Activated CD8-positive, alpha-beta T cell treated with anti-CD3 and anti-CD28 coated beads for 36 hours (primary cell): Measurements from ENCODE around the gene WBP2. TPM values are rescaled to one million over a fixed set of nuclear protein-coding genes. Genes with fewer than 3 reads are reported as not detected.
"Not testable (repeated sequence)": the region's sequence is repeated elsewhere in the genome, so short reads cannot be mapped to it uniquely, and the experiment has no call there.

ENCODE experiments used
- ATAC-seq: fragments of 200-7000 bp; cut with Tn5 transposase; one replicate; pipeline ENCODE4 v1.10.0; 2021; ENCODE audit warnings: mild to moderate bottlenecking, moderate library complexity
- CTCF ChIA-PET: fragments of 350-600 bp; sonication (Branson Sonifier 250); formaldehyde crosslinking; loops from one replicate; lab custom pipeline; 2021; ENCODE audit warnings: antibody characterized with exemption; lab: Charles Lee
- POLR2A ChIA-PET: fragments of 350-600 bp; sonication (Branson Sonifier 250); formaldehyde crosslinking; loops from one replicate; lab custom pipeline; 2021; ENCODE audit warnings: antibody characterized with exemption; lab: Charles Lee
- DNase-seq: peaks from one replicate; pipeline ENCODE4 v3.0.0-alpha.2; 2020
- H3K27ac Mint-ChIP-seq: one replicate; pipeline ENCODE4 v1.8.0; 2021; ENCODE audit warnings: mild to moderate bottlenecking, mixed read lengths
- H3K27me3 Mint-ChIP-seq: one replicate; pipeline ENCODE4 v1.8.0; 2021; ENCODE audit warnings: mixed read lengths
- H3K36me3 Mint-ChIP-seq: one replicate; pipeline ENCODE4 v1.8.0; 2021; ENCODE audit warnings: low read depth, mixed read lengths
- H3K4me1 Mint-ChIP-seq: one replicate; pipeline ENCODE4 v1.8.0; 2021; ENCODE audit warnings: low read depth, mixed read lengths
- H3K4me3 Mint-ChIP-seq: one replicate; pipeline ENCODE4 v1.8.0; 2021; ENCODE audit warnings: mild to moderate bottlenecking, moderate library complexity, mixed read lengths
- H3K9me3 Mint-ChIP-seq: one replicate; pipeline ENCODE4 v1.8.0; 2021; ENCODE audit warnings: mixed read lengths
- intact Hi-C: fragments of 100-400 bp; cut with micrococcal nuclease; formaldehyde crosslinking; loops from one replicate; pipeline ENCODE4 v1.10.0; 2022
- total RNA-seq, 2 experiments: library from RNA; stranded (reverse); gene quantifications; one replicate each; pipeline ENCODE4 v1.2.3, GENCODE V29; 2021
- TF ChIP-seq, protein P1 (sequence below): fragments of 200-600 bp; IDR thresholded peaks from one replicate; pipeline ENCODE4 v1.8.0; 2022; ENCODE audit warnings: antibody characterized with exemption, mild to moderate bottlenecking

The WBP2 gene
- total RNA-seq, 2 experiments from 2014 or later = 54.4 to 58.5 TPM

DNA sequence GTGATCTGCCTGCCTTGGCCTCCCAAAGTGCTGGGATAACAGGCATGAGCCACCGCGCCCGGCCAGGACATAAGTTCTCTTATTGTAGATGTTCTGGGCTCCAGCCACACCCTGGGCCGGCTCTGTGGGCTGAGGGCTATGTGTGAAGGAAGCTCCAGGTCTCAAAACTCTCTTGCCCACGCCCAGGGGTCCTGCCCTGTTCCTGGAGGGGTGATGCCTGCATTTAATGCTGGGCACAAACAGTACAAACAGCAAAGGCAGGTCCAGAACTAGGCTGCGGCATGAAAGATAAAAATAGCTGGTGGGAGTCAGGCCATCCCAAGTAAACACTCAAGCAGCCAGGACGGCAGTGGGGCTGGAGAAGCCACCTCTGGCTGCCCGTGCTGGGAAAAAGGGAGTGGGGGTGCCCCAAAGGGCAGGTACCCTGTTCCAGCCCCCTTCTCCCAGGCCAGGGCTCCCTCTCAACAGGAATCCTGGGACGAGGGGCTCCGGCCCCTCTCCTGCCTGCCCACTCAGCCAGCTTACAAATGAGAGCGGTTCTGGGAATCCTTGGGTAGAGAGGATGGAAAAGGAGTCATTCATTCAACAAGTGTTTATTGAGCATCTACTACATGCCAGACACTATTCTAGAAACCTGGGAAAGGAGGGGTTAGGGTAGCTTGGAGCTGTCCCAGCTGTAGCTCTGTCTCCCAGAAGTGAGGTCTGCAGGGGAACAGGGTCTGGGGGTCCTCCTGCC is 18.6 kb upstream of the WBP2 start:
- DNase-seq = no peak
- POLR2A ChIA-PET = interaction anchor here (0.9 to 6.5 kb wide), 6 partner anchors 9 to 51 kb away, joined by 3 to 72 read pairs (median 6); partner anchors contain the start of genes MRPL38 and WBP2
- Mint-ChIP-seq H3K4me3 (no peak overlapping the region), H3K9me3 (no peaks in the 10 kb centered on the region), H3K36me3 (peaks cover 3% of the 10 kb centered on the region), H3K27ac (no peak overlapping the region), H3K27me3 (no peaks in the 10 kb centered on the region), H3K4me1 (peaks cover 26% of the 10 kb centered on the region)
- ATAC-seq = no peak
- TF ChIP-seq, protein P1, sequence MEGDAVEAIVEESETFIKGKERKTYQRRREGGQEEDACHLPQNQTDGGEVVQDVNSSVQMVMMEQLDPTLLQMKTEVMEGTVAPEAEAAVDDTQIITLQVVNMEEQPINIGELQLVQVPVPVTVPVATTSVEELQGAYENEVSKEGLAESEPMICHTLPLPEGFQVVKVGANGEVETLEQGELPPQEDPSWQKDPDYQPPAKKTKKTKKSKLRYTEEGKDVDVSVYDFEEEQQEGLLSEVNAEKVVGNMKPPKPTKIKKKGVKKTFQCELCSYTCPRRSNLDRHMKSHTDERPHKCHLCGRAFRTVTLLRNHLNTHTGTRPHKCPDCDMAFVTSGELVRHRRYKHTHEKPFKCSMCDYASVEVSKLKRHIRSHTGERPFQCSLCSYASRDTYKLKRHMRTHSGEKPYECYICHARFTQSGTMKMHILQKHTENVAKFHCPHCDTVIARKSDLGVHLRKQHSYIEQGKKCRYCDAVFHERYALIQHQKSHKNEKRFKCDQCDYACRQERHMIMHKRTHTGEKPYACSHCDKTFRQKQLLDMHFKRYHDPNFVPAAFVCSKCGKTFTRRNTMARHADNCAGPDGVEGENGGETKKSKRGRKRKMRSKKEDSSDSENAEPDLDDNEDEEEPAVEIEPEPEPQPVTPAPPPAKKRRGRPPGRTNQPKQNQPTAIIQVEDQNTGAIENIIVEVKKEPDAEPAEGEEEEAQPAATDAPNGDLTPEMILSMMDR = no peak
- intact Hi-C loops = no loop called here
- CTCF ChIA-PET = interaction anchor here (1.0 to 9.5 kb wide), 4 partner anchors 9 to 22 kb away, joined by 3 to 107 read pairs (median 9); partner anchors contain the start of gene WBP2

DNA sequence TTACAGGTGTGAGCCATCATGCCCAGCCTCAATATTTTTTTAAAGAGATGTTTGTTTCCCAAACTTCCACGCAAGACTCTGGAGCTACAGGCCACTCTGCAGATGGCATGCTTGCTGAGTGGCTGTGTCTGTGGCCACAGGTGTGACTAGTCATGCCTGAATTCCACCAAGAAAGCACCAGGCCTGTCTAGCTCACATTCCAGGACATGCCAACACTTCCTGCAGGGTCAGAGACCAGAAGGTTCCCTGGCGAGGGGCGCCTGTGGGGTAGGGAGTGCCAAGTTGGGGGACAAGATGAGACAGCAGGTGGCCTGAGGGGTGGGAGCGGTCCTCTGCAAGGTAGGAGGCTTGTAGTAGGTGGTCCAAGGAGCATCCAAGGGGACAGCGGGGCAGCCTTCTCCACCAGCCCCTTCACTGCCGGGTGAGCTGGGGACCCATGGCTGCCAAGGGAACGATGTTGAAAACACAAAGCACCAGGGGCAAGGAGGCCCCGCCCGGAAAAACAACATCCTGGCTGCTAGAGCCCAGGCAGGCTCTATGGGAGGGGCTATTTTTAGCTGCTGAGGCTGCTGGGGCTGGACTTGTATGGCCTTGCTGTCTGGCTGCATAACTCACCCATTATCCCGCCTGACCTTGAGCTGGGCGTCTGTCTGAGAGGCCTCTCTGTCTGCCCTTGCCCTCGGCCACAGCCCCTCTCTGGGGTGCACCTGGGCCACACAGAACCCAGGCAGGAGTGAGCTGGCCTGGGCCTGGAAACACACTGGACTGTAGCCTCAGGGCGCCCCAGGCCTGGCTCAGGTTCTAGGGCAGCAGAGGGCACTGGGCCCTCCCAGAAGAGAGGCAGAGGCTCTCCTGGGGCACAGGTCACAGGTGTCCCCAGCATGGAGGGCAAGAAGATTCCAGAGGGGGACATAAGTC is 17.6 kb upstream of the WBP2 start:
- H3K4me1 Mint-ChIP-seq = peaks cover 25% of the 10 kb centered on the region
- peak overlapping the region; percentile 75 for H3K27ac Mint-ChIP-seq
- H3K9me3 Mint-ChIP-seq = no peaks in the 10 kb centered on the region
- H3K27me3 Mint-ChIP-seq = no peaks in the 10 kb centered on the region
- DNase-seq (peak; percentile 66), ATAC-seq (peak; percentile 20)
- no peak overlapping the region for H3K4me3 Mint-ChIP-seq
- TF ChIP-seq, protein P1 = no peak
- peaks cover 3% of the 10 kb centered on the region for H3K36me3 Mint-ChIP-seq
- intact Hi-C loops = no loop called here
- ChIA-PET POLR2A (interaction anchor here (1.0 to 6.5 kb wide), 3 partner anchors 15 to 32 kb away, joined by 4 to 72 read pairs (median 5); partner anchors contain the start of genes MRPL38, TRIM65 and WBP2), CTCF (interaction anchor here (1.0 to 9.5 kb wide), 7 partner anchors 8 to 42 kb away, joined by 3 to 107 read pairs (median 3); partner anchors contain the start of gene WBP2)

DNA sequence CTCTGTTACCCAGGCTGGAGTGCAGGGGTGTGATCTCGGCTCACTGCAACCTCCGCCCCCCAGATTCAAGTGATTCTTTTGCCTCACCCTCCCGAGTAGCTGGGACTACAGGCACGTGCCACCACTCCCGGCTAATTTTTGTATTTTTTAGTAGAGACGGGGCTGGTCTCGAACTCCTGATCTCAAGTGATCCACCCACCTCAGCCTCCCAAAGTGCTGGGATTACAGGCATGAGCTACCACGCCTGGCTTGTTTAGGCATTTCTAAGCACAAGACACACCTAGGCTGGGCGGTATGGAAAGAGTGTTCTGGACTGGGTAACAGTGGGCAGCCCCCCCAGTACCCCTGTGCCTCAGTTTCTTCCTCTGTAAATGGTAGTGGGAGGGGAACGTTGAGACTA is 15.1 kb upstream of the WBP2 start:
- not testable (repeated sequence) for H3K27ac Mint-ChIP-seq, ATAC-seq

DNA sequence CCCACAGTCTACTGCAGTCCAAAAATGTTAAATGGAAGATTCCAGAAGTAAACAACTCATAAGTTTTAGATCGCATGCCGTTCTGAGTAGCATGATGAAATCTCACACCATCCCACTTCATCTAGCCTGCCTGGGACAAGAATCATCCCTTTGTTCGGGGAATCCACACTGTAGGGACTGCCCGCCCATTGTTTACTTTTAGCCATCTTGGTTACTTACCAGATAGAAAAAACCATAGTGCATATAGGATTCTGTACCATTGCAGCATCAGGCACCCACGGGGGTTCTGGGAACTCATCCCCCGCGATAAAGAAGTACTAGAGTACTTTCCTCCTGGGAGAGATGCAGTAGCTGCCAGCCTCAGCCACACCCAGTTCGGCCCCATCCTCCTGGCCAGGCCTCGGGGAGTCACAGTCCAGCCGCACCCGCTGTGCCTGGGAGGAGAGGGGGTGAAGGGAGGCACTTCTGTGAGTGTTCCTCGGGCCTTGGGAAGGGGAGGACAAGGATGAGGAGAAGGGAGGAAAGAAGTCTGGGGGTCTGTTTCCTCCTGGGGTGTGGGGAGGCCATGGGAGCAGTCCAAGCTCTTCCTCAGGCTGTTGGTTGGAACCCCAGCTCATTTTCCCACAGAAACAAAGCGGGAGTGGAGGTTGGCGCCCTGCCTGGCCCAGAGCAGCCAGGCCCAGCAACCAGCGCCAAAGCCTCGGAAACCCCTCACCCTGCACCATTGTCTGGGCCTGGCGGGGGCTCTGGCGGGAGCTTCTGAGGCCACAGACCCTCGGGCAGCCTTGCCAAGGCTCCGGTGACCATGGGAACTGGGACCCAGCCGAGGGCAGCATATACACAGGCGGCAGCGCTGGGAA is 14.4 kb upstream of the WBP2 start:
- ChIA-PET POLR2A (interaction anchor here (1.3 kb wide), 1 partner anchor 10 kb away, joined by 3 read pairs; no protein-coding TSS in a partner anchor), CTCF (interaction anchor here (1.0 to 9.5 kb wide), 2 partner anchors 9 kb away, joined by 6 to 107 read pairs; partner anchors contain the start of gene TRIM47)

More for the DNA sequence above, 15.1 kb upstream of the WBP2 start:
- H3K27me3 Mint-ChIP-seq, DNase-seq, H3K4me3 Mint-ChIP-seq, H3K36me3 Mint-ChIP-seq, H3K9me3 Mint-ChIP-seq, intact Hi-C loops: not testable (repeated sequence)
- POLR2A ChIA-PET = interaction anchor here (1.3 kb wide), 1 partner anchor 9 kb away, joined by 3 read pairs; no protein-coding TSS in a partner anchor
- CTCF ChIA-PET = interaction anchor here (1.0 to 9.5 kb wide), 2 partner anchors 8 to 10 kb away, joined by 6 to 107 read pairs; partner anchors contain the start of gene TRIM47
- peaks cover 17% of the 10 kb centered on the region for H3K4me1 Mint-ChIP-seq

DNA sequence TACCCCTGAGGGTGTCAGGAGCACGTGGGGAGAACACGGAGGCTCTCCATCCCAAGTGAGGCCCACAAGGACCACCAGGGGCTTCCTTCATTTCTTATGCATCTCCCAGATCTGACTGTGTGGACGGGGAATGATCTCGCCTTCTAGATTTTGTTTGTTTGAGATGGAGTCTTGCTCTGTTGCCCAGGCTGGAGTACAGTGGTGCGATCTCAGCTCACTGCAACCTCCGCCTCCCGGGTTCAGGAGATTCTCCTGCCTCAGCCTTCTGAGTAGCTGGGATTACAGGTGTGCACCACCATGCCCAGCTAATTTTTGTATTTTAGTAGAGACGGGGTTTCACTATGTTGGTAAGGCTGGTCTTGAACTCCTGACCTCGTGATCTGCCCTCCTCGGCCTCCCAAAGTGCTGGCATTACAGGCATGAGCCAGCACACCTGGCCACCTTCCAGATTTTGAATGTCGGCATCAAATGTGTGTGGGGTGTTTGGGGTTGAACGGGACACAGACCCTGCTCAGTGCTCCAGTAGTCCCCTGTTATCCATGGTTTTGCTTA is 13.7 kb upstream of the WBP2 start:
- H3K9me3 Mint-ChIP-seq, H3K27me3 Mint-ChIP-seq, intact Hi-C loops, POLR2A ChIA-PET, ATAC-seq, H3K27ac Mint-ChIP-seq, H3K36me3 Mint-ChIP-seq, DNase-seq, H3K4me3 Mint-ChIP-seq: not testable (repeated sequence)
- H3K4me1 Mint-ChIP-seq = peaks cover 27% of the 10 kb centered on the region
- CTCF ChIA-PET = interaction anchor here (1.0 to 9.5 kb wide), 4 partner anchors 8 to 105 kb away, joined by 3 to 107 read pairs (median 6); no protein-coding TSS in a partner anchor

More for the DNA sequence above, 14.4 kb upstream of the WBP2 start:
- H3K36me3 Mint-ChIP-seq = no peaks in the 10 kb centered on the region
- DNase-seq (no peak), ATAC-seq (no peak)
- intact Hi-C loops = no loop called here
- H3K27ac Mint-ChIP-seq = no peak overlapping the region
- no peaks in the 10 kb centered on the region for H3K9me3 Mint-ChIP-seq
- no peaks in the 10 kb centered on the region for H3K27me3 Mint-ChIP-seq
- H3K4me3 Mint-ChIP-seq = no peak overlapping the region
- TF ChIP-seq, protein P1 = no peak
- peaks cover 22% of the 10 kb centered on the region for H3K4me1 Mint-ChIP-seq

- ATAC-seq, H3K27me3 Mint-ChIP-seq, H3K4me3 Mint-ChIP-seq, intact Hi-C loops, DNase-seq, H3K9me3 Mint-ChIP-seq, H3K36me3 Mint-ChIP-seq: not testable (repeated sequence)
- H3K4me1 Mint-ChIP-seq = peaks cover 17% of the 10 kb centered on the region
- CTCF ChIA-PET = interaction anchor here (1.1 to 3.8 kb wide), 5 partner anchors 8 to 79 kb away, joined by 3 to 11 read pairs (median 3); partner anchors contain the start of gene WBP2
- H3K27ac Mint-ChIP-seq = peak overlapping the region; percentile 78
- POLR2A ChIA-PET = interaction anchor here (0.7 to 1.8 kb wide), 3 partner anchors 9 to 87 kb away, joined by 3 to 16 read pairs (median 8); partner anchors contain the start of gene WBP2
Observed at GRCh38 chr17:75865404-75866188, 10.5 kb upstream of the WBP2 start.
